Panc1 (cell line): Measurements from ENCODE around the gene TFG.

Source experiments
- CTCF ChIP-seq: fragments of 450-650 bp; IDR thresholded peaks from 2 replicates; pipeline ENCODE4 v1.5.1; 2017; ENCODE audit warnings: mild to moderate bottlenecking
- POLR2AphosphoS5 ChIP-seq: IDR thresholded peaks from 2 replicates; pipeline ENCODE4 v1.6.1; 2012; ENCODE audit warnings: mild to moderate bottlenecking, low read depth, low read length, moderate library complexity
- REST ChIP-seq, 2 experiments: IDR thresholded peaks; 2 replicates each; pipeline ENCODE4 v1.6.1; 2011 to 2012; ENCODE audit warnings: low read depth in 2 of 2, control low read depth in 1 of 2, low read length in 1 of 2, mild to moderate bottlenecking in 1 of 2, moderate library complexity in 1 of 2; ENCODE audit not compliant: insufficient read depth in 1 of 2
- SIN3A ChIP-seq: IDR thresholded peaks from 2 replicates; pipeline ENCODE4 v1.6.1; 2012; ENCODE audit warnings: low read depth, mild to moderate bottlenecking, low read length, moderate library complexity, borderline replicate concordance; ENCODE audit not compliant: insufficient read depth

- TF ChIP-seq POLR2AphosphoS5 (no peak), CTCF (no peak), REST (IDR thresholded peaks at IDR 0.05; ENCODE audit: insufficient read depth in 1 of 2, low read depth in 2 of 2, low read length in 1 of 2) (no peak), SIN3A (no peak)
Measured at GRCh38 chr3:100776746-100777145, 67.5 kb downstream of the TFG start.
